HG03045 (cell line): Measurements from ENCODE around the gene SPSB2.

Experiments
- ATAC-seq: cut with Tn5 transposase; IDR thresholded peaks from one replicate; pipeline ENCODE4 v1.9.1; 2021; ENCODE audit warnings: mild to moderate bottlenecking, moderate library complexity; ENCODE audit not compliant: unreplicated experiment

Gene SPSB2

GRCh38 chr12:6821591-6822425, 51.3 kb downstream of the SPSB2 start, which contains the start of gene GPR162:
TSS of gene GPR162 (plus strand) at chr12:6821821. CDS start at chr12:6823899, 2,078 bp downstream.
- no peak for ATAC-seq
